ENCODE data around the gene UNC13C.

UNC13C gene

GRCh38 chr15:54120949-54121463, 142.8 kb downstream of the UNC13C start:
- no peak for DNase-seq (ENCODE audit: low read depth)
- no peak overlapping the region for H3K4me3 ChIP-seq (ENCODE audit: control insufficient read depth, low read depth, low read length)
- TF ChIP-seq, protein P1, sequence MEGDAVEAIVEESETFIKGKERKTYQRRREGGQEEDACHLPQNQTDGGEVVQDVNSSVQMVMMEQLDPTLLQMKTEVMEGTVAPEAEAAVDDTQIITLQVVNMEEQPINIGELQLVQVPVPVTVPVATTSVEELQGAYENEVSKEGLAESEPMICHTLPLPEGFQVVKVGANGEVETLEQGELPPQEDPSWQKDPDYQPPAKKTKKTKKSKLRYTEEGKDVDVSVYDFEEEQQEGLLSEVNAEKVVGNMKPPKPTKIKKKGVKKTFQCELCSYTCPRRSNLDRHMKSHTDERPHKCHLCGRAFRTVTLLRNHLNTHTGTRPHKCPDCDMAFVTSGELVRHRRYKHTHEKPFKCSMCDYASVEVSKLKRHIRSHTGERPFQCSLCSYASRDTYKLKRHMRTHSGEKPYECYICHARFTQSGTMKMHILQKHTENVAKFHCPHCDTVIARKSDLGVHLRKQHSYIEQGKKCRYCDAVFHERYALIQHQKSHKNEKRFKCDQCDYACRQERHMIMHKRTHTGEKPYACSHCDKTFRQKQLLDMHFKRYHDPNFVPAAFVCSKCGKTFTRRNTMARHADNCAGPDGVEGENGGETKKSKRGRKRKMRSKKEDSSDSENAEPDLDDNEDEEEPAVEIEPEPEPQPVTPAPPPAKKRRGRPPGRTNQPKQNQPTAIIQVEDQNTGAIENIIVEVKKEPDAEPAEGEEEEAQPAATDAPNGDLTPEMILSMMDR (IDR thresholded peaks at IDR 0.05; ENCODE audit: control insufficient read depth, insufficient read depth, low read depth, low read length, missing control alignments): no peak

DNA sequence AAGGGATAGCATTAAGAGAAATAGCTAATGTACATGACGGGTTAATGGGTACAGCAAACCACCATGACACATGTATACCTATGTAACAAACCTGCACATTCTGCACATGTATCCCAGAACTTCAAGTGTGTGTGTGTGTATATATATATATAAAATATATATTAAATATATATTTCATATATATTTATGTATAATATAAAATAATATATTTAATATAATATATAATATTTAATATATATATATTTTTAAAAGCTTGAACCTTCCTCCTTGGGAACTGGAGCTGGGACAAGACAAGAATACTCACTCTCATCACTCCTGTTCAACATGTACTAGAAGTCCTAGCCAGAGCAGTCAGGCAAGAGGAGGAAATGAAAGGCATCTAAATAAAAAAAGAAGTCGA, 149.3 kb downstream of the UNC13C start:
- H3K4me3 ChIP-seq (ENCODE audit: control insufficient read depth, low read depth, low read length): no peak overlapping the region
- TF ChIP-seq, protein P1 (IDR thresholded peaks at IDR 0.05; ENCODE audit: control insufficient read depth, insufficient read depth, low read depth, low read length, missing control alignments): no peak
- no peak for DNase-seq (ENCODE audit: low read depth)

DNA sequence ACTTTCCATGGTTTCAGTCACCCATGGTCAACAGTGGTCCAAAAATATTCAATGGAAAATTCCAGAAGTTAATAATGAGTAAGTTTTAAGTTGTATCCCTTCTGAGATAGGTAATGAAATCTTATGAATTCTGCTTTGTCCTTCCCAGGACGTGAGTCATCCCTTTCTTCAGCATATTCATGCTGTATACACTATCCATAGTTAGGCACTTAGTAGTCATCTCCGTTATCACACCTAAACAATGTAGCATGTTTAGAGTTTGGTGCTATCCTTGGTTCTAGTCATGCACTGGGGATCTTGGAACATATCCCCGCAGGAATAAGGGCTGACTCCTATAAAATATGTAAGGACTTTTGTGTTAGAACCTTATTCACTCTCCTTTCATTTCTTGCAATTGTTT, 153.2 kb downstream of the UNC13C start:
- no peak for DNase-seq (ENCODE audit: low read depth)
- TF ChIP-seq, protein P1 (IDR thresholded peaks at IDR 0.05; ENCODE audit: control insufficient read depth, insufficient read depth, low read depth, low read length, missing control alignments): no peak
- no peak overlapping the region for H3K4me3 ChIP-seq (ENCODE audit: control insufficient read depth, low read depth, low read length)

DNA sequence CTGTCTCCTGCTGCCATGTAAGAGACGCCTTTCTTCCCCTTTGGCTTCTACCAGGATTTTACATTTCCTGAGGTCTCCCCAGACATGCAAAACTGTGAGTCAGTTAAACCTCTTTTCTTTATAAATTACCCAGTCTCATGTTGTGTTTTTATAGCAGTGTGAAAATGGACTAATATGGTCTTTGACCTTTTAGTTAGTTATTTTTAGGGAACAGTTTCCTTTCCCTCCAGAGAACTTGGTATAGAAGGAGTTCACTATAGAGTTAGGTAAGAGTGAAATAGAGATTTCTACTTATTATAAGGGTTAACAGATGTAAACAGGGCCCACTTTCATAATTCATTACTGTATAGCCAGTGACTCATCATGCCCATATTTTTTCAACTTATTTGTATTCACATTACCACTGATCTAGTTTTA, 170.9 kb downstream of the UNC13C start:
- no peak for DNase-seq (ENCODE audit: low read depth)
- TF ChIP-seq, protein P1 (IDR thresholded peaks at IDR 0.05; ENCODE audit: control insufficient read depth, insufficient read depth, low read depth, low read length, missing control alignments): no peak
- no peak overlapping the region for H3K4me3 ChIP-seq (ENCODE audit: control insufficient read depth, low read depth, low read length)

- no peak for DNase-seq (ENCODE audit: low read depth)
- no peak overlapping the region for H3K4me3 ChIP-seq (ENCODE audit: control insufficient read depth, low read depth, low read length)
- TF ChIP-seq, protein P1 (IDR thresholded peaks at IDR 0.05; ENCODE audit: control insufficient read depth, insufficient read depth, low read depth, low read length, missing control alignments): no peak
Measured at GRCh38 chr15:54150255-54150654, 172.0 kb downstream of the UNC13C start.

- no peak overlapping the region for H3K4me3 ChIP-seq (ENCODE audit: control insufficient read depth, low read depth, low read length)
- DNase-seq (ENCODE audit: low read depth): no peak
- TF ChIP-seq, protein P1 (IDR thresholded peaks at IDR 0.05; ENCODE audit: control insufficient read depth, insufficient read depth, low read depth, low read length, missing control alignments): no peak
Measured at GRCh38 chr15:54159012-54159411, 180.8 kb downstream of the UNC13C start.

DNA sequence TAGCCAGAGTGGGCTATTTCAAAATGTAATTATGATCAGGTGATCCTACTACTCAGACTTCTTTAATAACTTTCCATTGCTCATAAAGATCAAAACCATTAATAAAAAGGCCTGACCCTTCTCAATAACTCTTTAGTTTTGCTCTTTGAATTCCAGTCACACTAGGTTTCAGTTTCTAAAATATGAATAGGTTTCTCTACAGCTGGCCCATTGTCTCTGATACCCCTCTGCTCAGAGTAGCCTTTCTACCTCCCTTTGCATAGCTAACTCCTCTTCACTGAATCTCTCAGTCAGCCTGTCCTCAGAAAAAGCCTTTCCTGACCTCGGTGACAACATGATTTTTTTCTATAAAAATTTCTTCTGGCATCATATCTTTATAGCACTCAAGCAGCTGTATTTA, 209.1 kb downstream of the UNC13C start:
- no peak overlapping the region for H3K4me3 ChIP-seq (ENCODE audit: control insufficient read depth, low read depth, low read length)
- DNase-seq (ENCODE audit: low read depth): no peak
- TF ChIP-seq, protein P1 (IDR thresholded peaks at IDR 0.05; ENCODE audit: control insufficient read depth, insufficient read depth, low read depth, low read length, missing control alignments): no peak
